Gastrocnemius medialis (tissue), 4 donors: ENCODE measurements around the gene TIGD2. TPM values are rescaled to one million over a fixed set of nuclear protein-coding genes. Genes with fewer than 3 reads are reported as not detected.
"Not testable (repeated sequence)": the region's sequence is repeated elsewhere in the genome, so short reads cannot be mapped to it uniquely, and the experiment has no call there.

ENCODE experiments used
- ATAC-seq, 2 donors: fragments of 150-250 bp; one replicate each; pipeline ENCODE4 v1.9.1; 2016
- DNase-seq, 2 donors: peaks; one replicate each; pipeline ENCODE4 v3.0.0-alpha.2; 2019
- H3K27ac ChIP-seq, 4 donors: fragments of 200-600 bp; sonication (generic); 1 replicate in 1 of 4; 2 replicates in 3 of 4; pipeline ENCODE4 v1.5.1; 2016 to 2018; ENCODE audit warnings: mild to moderate bottlenecking in 2 of 4, moderate library complexity in 1 of 4
- H3K27me3 ChIP-seq, 3 donors: fragments of 200-600 bp; sonication (generic) in 2 of 3; 1 replicate in 1 of 3; 2 replicates in 2 of 3; pipeline versions ENCODE4 v1.5.1 to v1.6.0; 2016 to 2019; ENCODE audit warnings: mild to moderate bottlenecking in 1 of 3, moderate library complexity in 1 of 3
- H3K36me3 ChIP-seq, 2 donors: fragments of 200-600 bp; sonication (generic) in 1 of 2; one replicate each; pipeline ENCODE4 v1.5.1; 2017 to 2018
- H3K4me1 ChIP-seq, 2 donors: fragments of 200-600 bp; sonication (generic) in 1 of 2; one replicate each; pipeline ENCODE4 v1.5.1; 2016 to 2017; ENCODE audit warnings: mild to moderate bottlenecking in 2 of 2
- H3K4me3 ChIP-seq, 4 donors: fragments of 200-600 bp; sonication (generic) in 3 of 4; 1 replicate in 1 of 4; 2 replicates in 3 of 4; pipeline ENCODE4 v1.5.1; 2016 to 2019; ENCODE audit warnings: mild to moderate bottlenecking in 2 of 4
- H3K9me3 ChIP-seq, 3 donors: fragments of 200-600 bp; sonication (generic) in 2 of 3; 1 replicate in 1 of 3; 2 replicates in 2 of 3; pipeline ENCODE4 v1.5.1; 2016 to 2019
- CTCF ChIP-seq, 5 experiments: fragments of 450-650 bp in 3 of 5; fragments of 200-600 bp in 2 of 5; sonication (generic) in 2 of 5; IDR thresholded peaks in 4 of 5; conservative IDR thresholded peaks in 1 of 5; 1 replicate in 4 of 5; 2 replicates in 1 of 5; pipeline ENCODE4 v1.5.1; 2016 to 2019; ENCODE audit warnings: antibody characterized with exemption in 5 of 5, mild to moderate bottlenecking in 3 of 5, moderate library complexity in 3 of 5
- POLR2A ChIP-seq, 2 donors: fragments of 450-650 bp; IDR thresholded peaks; one replicate each; pipeline ENCODE4 v1.6.1; 2017; ENCODE audit warnings: antibody characterized with exemption in 2 of 2, mild to moderate bottlenecking in 2 of 2, moderate library complexity in 2 of 2
- in situ Hi-C, 4 donors: fragments of 200-750 bp; cut with MboI; loops; one replicate each; pipeline versions ENCODE4 v1.15.0 to v1.8.0; 2017; ENCODE audit warnings: low sequenced_read_pairs in 4 of 4
- intact Hi-C: fragments of 100-400 bp; cut with DNase I; formaldehyde crosslinking; loops from one replicate; pipeline ENCODE4 v1.15.1; 2023; ENCODE audit warnings: low total_unique reads
- total RNA-seq, 4 donors: library from RNA; depleted of rRNA; stranded (reverse); fragments of >200 nt; gene quantifications; one replicate each; pipeline versions ENCODE4 v1.1.0 to v1.2.3, GENCODE V29; 2016

TIGD2 gene
- total RNA-seq, 4 donors from 2014 or later, result 1.7 to 2.8 (median 2.4) TPM

- Histone ChIP-seq H3K27ac (no peak overlapping the region), H3K4me1 (no peaks in the 10 kb centered on the region), H3K4me3 (no peak overlapping the region), H3K9me3 (no peaks in the 10 kb centered on the region), H3K27me3 (no peaks in the 10 kb centered on the region), H3K36me3 (no peaks in the 10 kb centered on the region)
- ATAC-seq (no peak), DNase-seq (no peak)
- intact Hi-C loops (no loop called here), in situ Hi-C loops (no loop called here)
- TF ChIP-seq POLR2A (IDR thresholded peaks at IDR 0.05) (no peak), CTCF (IDR thresholded peaks at IDR 0.05 in 4 of 5, conservative IDR thresholded peaks at IDR 0.05 in 1 of 5) (no peak)
Observed at GRCh38 chr4:89137231-89137630, 25.9 kb downstream of the TIGD2 start.

GRCh38 chr4:89137695-89138094 lies 26.4 kb downstream of the TIGD2 start:
- TF ChIP-seq CTCF (IDR thresholded peaks at IDR 0.05 in 4 of 5, conservative IDR thresholded peaks at IDR 0.05 in 1 of 5), result no peak
- TF ChIP-seq POLR2A (IDR thresholded peaks at IDR 0.05), result no peak
- intact Hi-C loops, result no loop called here
- H3K27me3 ChIP-seq, result no peaks in the 10 kb centered on the region
- H3K4me1 ChIP-seq, result no peaks in the 10 kb centered on the region
- DNase-seq (no peak), ATAC-seq (no peak)
- no peak overlapping the region for H3K4me3 ChIP-seq
- in situ Hi-C loops, result no loop called here
- H3K36me3 ChIP-seq, result no peaks in the 10 kb centered on the region
- H3K27ac ChIP-seq, result no peak overlapping the region
- H3K9me3 ChIP-seq, result no peaks in the 10 kb centered on the region

- H3K36me3 ChIP-seq, result no peaks in the 10 kb centered on the region
- intact Hi-C loops, result no loop called here
- DNase-seq (no peak), ATAC-seq (no peak)
- in situ Hi-C loops, result no loop called here
- no peaks in the 10 kb centered on the region for H3K4me1 ChIP-seq
- H3K4me3 ChIP-seq, result no peak overlapping the region
- H3K27me3 ChIP-seq, result no peaks in the 10 kb centered on the region
- H3K9me3 ChIP-seq, result no peaks in the 10 kb centered on the region
- TF ChIP-seq POLR2A (IDR thresholded peaks at IDR 0.05), result no peak
- TF ChIP-seq CTCF (IDR thresholded peaks at IDR 0.05 in 4 of 5, conservative IDR thresholded peaks at IDR 0.05 in 1 of 5), result no peak
- no peak overlapping the region for H3K27ac ChIP-seq
Observed at GRCh38 chr4:89140168-89140759, 28.9 kb downstream of the TIGD2 start.

GRCh38 chr4:89142691-89143669 lies 31.6 kb downstream of the TIGD2 start:
- intact Hi-C loops (no loop called here), in situ Hi-C loops (no loop called here)
- no peak for DNase-seq
- H3K27me3 ChIP-seq, result no peaks in the 10 kb centered on the region
- no peaks in the 10 kb centered on the region for H3K9me3 ChIP-seq
- ATAC-seq, result no peak
- no peaks in the 10 kb centered on the region for H3K36me3 ChIP-seq
- no peak for TF ChIP-seq POLR2A (IDR thresholded peaks at IDR 0.05)
- TF ChIP-seq CTCF (IDR thresholded peaks at IDR 0.05 in 4 of 5, conservative IDR thresholded peaks at IDR 0.05 in 1 of 5), result no peak
- H3K4me3 ChIP-seq, result no peak overlapping the region
- H3K4me1 ChIP-seq, result no peaks in the 10 kb centered on the region
- no peak overlapping the region for H3K27ac ChIP-seq

GRCh38 chr4:89144652-89145051 lies 33.3 kb downstream of the TIGD2 start:
- DNase-seq, H3K27ac ChIP-seq, intact Hi-C loops, ATAC-seq, H3K36me3 ChIP-seq, in situ Hi-C loops, H3K27me3 ChIP-seq, H3K4me1 ChIP-seq, H3K9me3 ChIP-seq, H3K4me3 ChIP-seq: not testable (repeated sequence)
